ENCODE measurements around the gene SGCG.

DNA sequence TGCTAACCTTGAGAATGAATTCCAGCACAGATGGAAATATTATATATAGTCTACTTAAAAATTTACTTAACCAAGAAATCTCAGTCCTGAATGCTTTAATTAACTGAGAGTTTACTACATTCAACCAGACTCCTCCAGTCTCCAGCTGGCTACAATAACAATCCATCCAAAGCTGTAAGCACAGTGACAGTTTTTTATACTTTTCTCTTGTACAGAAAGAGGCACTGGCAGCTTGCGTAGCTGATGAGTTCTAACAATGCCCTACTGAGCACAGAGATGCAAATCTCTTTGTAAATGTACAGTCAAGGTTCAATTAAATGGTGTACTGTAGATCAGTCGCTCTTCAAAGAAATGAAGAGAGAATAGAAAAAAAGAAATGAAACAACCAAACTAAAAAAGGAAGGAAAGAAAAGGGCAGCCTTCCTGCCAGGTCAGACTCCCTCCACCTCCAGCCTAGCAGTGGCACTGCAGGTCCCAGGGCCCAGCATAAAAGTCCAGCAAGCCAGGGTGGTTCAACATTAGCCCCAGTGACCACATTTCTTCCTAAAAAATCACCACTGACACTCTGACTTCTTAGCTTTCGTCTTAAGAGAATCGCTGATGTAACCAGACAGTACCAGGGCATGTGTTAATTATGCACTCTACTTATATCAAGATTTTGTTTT lies 164.3 kb downstream of the SGCG start:
- TF ChIP-seq, protein P1, sequence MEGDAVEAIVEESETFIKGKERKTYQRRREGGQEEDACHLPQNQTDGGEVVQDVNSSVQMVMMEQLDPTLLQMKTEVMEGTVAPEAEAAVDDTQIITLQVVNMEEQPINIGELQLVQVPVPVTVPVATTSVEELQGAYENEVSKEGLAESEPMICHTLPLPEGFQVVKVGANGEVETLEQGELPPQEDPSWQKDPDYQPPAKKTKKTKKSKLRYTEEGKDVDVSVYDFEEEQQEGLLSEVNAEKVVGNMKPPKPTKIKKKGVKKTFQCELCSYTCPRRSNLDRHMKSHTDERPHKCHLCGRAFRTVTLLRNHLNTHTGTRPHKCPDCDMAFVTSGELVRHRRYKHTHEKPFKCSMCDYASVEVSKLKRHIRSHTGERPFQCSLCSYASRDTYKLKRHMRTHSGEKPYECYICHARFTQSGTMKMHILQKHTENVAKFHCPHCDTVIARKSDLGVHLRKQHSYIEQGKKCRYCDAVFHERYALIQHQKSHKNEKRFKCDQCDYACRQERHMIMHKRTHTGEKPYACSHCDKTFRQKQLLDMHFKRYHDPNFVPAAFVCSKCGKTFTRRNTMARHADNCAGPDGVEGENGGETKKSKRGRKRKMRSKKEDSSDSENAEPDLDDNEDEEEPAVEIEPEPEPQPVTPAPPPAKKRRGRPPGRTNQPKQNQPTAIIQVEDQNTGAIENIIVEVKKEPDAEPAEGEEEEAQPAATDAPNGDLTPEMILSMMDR (IDR thresholded peaks at IDR 0.05) = no peak
- TF ChIP-seq MAX (IDR thresholded peaks at IDR 0.05; ENCODE audit: low read depth) = no peak
- no peak for TF ChIP-seq CHD2 (IDR thresholded peaks at IDR 0.05; ENCODE audit: low read length, partially characterized antibody)
- no peak for TF ChIP-seq RAD21 (IDR thresholded peaks at IDR 0.05; ENCODE audit: low read length)
- TF ChIP-seq, protein P2, sequence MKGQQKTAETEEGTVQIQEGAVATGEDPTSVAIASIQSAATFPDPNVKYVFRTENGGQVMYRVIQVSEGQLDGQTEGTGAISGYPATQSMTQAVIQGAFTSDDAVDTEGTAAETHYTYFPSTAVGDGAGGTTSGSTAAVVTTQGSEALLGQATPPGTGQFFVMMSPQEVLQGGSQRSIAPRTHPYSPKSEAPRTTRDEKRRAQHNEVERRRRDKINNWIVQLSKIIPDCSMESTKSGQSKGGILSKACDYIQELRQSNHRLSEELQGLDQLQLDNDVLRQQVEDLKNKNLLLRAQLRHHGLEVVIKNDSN (IDR thresholded peaks at IDR 0.05; ENCODE audit: borderline replicate concordance, low read depth) = no peak
- TF ChIP-seq EZH2phosphoT487 (IDR thresholded peaks at IDR 0.05; ENCODE audit: borderline replicate concordance, low read depth) = no peak
- TF ChIP-seq FOXM1 (IDR thresholded peaks at IDR 0.05; ENCODE audit: low read depth) = no peak
- TF ChIP-seq TAF1 (IDR thresholded peaks at IDR 0.05; ENCODE audit: borderline replicate concordance, low read depth, low read length) = no peak
- no peak for TF ChIP-seq RFX5 (IDR thresholded peaks at IDR 0.05; ENCODE audit: low read length)
- TF ChIP-seq EP300 (IDR thresholded peaks at IDR 0.05; ENCODE audit: borderline replicate concordance in 1 of 2, low read depth in 1 of 2, low read length in 1 of 2) = no peak
- no peak for TF ChIP-seq POLR2AphosphoS5 (IDR thresholded peaks at IDR 0.05; ENCODE audit: low read depth, low read length)
- TF ChIP-seq SIN3A (IDR thresholded peaks at IDR 0.05; ENCODE audit: borderline replicate concordance, low read depth, low read length) = no peak
